HG02870 (cell line): ENCODE results near the gene FHIT.

Experiments
- ATAC-seq: cut with Tn5 transposase; IDR thresholded peaks from one replicate; pipeline ENCODE4 v1.9.1; 2021; ENCODE audit warnings: mild to moderate bottlenecking, moderate library complexity; ENCODE audit not compliant: unreplicated experiment

Gene FHIT

GRCh38 chr3:61172684-61173083 is 78.6 kb downstream of the FHIT start:
- ATAC-seq, result no peak

GRCh38 chr3:61172203-61172602 is 79.0 kb downstream of the FHIT start:
- no peak for ATAC-seq

- ATAC-seq, result no peak
Measured at GRCh38 chr3:61169621-61170251, 81.5 kb downstream of the FHIT start.

- ATAC-seq, result no peak
Measured at GRCh38 chr3:61168286-61168685, 83.0 kb downstream of the FHIT start.

GRCh38 chr3:61162965-61163364 is 88.3 kb downstream of the FHIT start:
- no peak for ATAC-seq

GRCh38 chr3:61158667-61159066 is 92.6 kb downstream of the FHIT start:
- no peak for ATAC-seq

GRCh38 chr3:61158216-61158615 is 93.0 kb downstream of the FHIT start:
- ATAC-seq, result no peak

GRCh38 chr3:61157414-61157813 is 93.8 kb downstream of the FHIT start:
- peak; percentile 92 for ATAC-seq

- no peak for ATAC-seq
Measured at GRCh38 chr3:61155701-61156292, 95.5 kb downstream of the FHIT start.

- ATAC-seq, result no peak
Measured at GRCh38 chr3:61154457-61155198, 96.6 kb downstream of the FHIT start.

- no peak for ATAC-seq
Measured at GRCh38 chr3:61152071-61152470, 99.2 kb downstream of the FHIT start.

- ATAC-seq, result no peak
Measured at GRCh38 chr3:61149236-61149635, 102.0 kb downstream of the FHIT start.

- ATAC-seq, result peak; percentile 63
Measured at GRCh38 chr3:61146010-61146890, 105.0 kb downstream of the FHIT start.

- no peak for ATAC-seq
Measured at GRCh38 chr3:61141697-61142096, 109.6 kb downstream of the FHIT start.

- no peak for ATAC-seq
Measured at GRCh38 chr3:61141227-61141626, 110.0 kb downstream of the FHIT start.

- ATAC-seq, result no peak
Measured at GRCh38 chr3:61139686-61140085, 111.6 kb downstream of the FHIT start.

- ATAC-seq, result no peak
Measured at GRCh38 chr3:61138401-61138800, 112.9 kb downstream of the FHIT start.

GRCh38 chr3:61136191-61136590 is 115.1 kb downstream of the FHIT start:
- no peak for ATAC-seq

- no peak for ATAC-seq
Measured at GRCh38 chr3:61134532-61134931, 116.7 kb downstream of the FHIT start.

GRCh38 chr3:61132062-61132461 is 119.2 kb downstream of the FHIT start:
- ATAC-seq, result peak; percentile 76

- ATAC-seq, result no peak
Measured at GRCh38 chr3:61118830-61119229, 132.4 kb downstream of the FHIT start.
